Stomach (tissue), 9 donors: ENCODE measurements around the gene SGPL1. TPM values are rescaled to one million over a fixed set of nuclear protein-coding genes. Genes with fewer than 3 reads are reported as not detected.

Experiments
- DNase-seq, 2 donors: peaks; one replicate each; pipeline versions ENCODE4 v3.0.0 to v3.0.0-alpha.2; 2013 to 2019
- H3K27ac ChIP-seq, 5 donors: fragments of 200-600 bp in 4 of 5; sonication (generic) in 4 of 5; one replicate each; pipeline ENCODE4 v1.5.1; 2013 to 2019; ENCODE audit warnings: mild to moderate bottlenecking in 1 of 5, moderate library complexity in 1 of 5
- H3K27me3 ChIP-seq, 3 donors: fragments of 200-600 bp; sonication (generic); one replicate each; pipeline ENCODE4 v1.5.1; 2017 to 2019; ENCODE audit warnings: mixed run types in 1 of 3
- H3K36me3 ChIP-seq, 4 donors: fragments of 200-600 bp; sonication (generic); 1 replicate in 3 of 4; 2 replicates in 1 of 4; pipeline ENCODE4 v1.5.1; 2016 to 2019
- H3K4me1 ChIP-seq, 4 donors: fragments of 200-600 bp; sonication (generic); one replicate each; pipeline ENCODE4 v1.5.1; 2016 to 2019
- H3K4me3 ChIP-seq, 4 donors: fragments of 200-600 bp; sonication (generic) in 3 of 4; one replicate each; pipeline ENCODE4 v1.5.1; 2016 to 2019; ENCODE audit warnings: mild to moderate bottlenecking in 1 of 4
- H3K9me3 ChIP-seq, 4 donors: fragments of 200-600 bp; sonication (generic); one replicate each; pipeline ENCODE4 v1.5.1; 2016 to 2019
- EP300 ChIP-seq: sonication (generic); formaldehyde crosslinking; IDR thresholded peaks from one replicate; pipeline ENCODE4 v1.6.1; 2017; ENCODE audit warnings: antibody characterized with exemption
- POLR2A ChIP-seq, 4 donors: fragments of 450-650 bp; IDR thresholded peaks; one replicate each; pipeline ENCODE4 v1.6.1; 2016; ENCODE audit warnings: antibody characterized with exemption in 4 of 4, control low read depth in 2 of 4, mild to moderate bottlenecking in 1 of 4, moderate library complexity in 1 of 4
- POLR2AphosphoS5 ChIP-seq, 3 donors: sonication (generic); formaldehyde crosslinking; IDR thresholded peaks; one replicate each; pipeline ENCODE4 v1.6.1; 2016; ENCODE audit warnings: antibody characterized with exemption in 3 of 3
- WGBS, 5 donors: extraction: QIAGEN DNeasy Blood & Tissue Kit in 3 of 5; methylation state at CpG; one replicate each; pipeline versions ENCODE4 v1.1.5 to v1.1.7; 2013 to 2018; 5-methylcytosine and 5-hydroxymethylcytosine counted together
- intact Hi-C: fragments of 100-400 bp; cut with DNase I; formaldehyde crosslinking; loops from one replicate; pipeline ENCODE4 v1.15.1; 2023; ENCODE audit warnings: low total_unique reads
- polyA plus RNA-seq, 3 donors: library from polyadenylated mRNA; stranded (reverse); fragments of 200-250 nt; gene quantifications; one replicate each; pipeline ENCODE4 v1.2.3, GENCODE V29; 2013
- total RNA-seq, 5 donors: library from RNA; depleted of rRNA; stranded (reverse); fragments of >200 nt; gene quantifications; one replicate each; pipeline versions ENCODE4 v1.1.0 to v1.2.3, GENCODE V29; 2014 to 2016
- TF ChIP-seq, protein P1 (sequence below), 7 experiments: fragments of 450-650 bp in 4 of 7; fragments of 200-600 bp in 3 of 7; sonication (generic) in 3 of 7; IDR thresholded peaks; one replicate each; pipeline ENCODE4 v1.5.1; 2016 to 2019; ENCODE audit warnings: antibody characterized with exemption in 7 of 7, control low read depth in 2 of 7, mild to moderate bottlenecking in 1 of 7
- donor health status: healthy with polysubstance abuse.
- donor health status: Bipolar disorder and iron deficiency.
- donor health status: healthy.

Gene SGPL1
- total and polyA plus RNA-seq, 8 donors, result 1.2 to 65.5 (median 15.6) TPM

DNA sequence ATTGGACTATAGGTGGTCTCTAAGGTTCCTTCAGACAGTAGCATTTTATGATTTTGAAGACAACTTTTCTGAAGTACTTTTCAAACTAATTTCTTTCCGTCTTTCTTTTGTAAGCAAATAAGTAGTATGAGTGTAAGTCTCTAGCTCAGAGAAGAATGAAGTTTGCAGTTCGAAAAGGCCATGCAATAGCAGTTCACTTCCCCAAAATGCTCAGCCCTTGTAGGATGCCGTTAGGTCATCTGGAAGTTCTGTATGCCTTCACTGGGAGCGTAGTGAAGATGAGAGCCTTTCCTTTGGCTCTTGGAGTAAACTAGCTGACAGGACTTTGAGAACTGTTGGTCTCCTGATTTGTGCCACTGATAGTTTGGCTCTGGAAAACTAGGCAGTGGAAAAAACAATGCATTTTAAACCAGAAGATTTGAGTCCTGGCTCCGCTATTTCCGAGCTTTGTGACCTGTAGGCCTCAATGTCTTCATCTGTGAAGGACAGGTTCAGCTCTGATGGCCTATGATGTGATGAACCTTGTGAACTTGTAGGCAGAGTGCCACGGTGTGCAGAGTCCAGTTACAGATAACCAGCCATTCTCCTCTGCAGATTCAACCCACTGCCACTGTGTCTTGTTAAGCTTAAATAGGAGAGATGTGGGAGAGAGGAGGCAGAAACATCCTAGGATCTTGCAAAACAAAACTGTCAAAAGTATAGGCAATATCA lies 18.8 kb downstream of the SGPL1 start:
- WGBS, 5 donors, result 83 to 89% (median 87%) methylated on average over 7 of the region's 7 CpGs
- intact Hi-C loops, result no loop called here
- peaks cover 0 to 9% (median 0%) of the 10 kb centered on the region in 4 donors for H3K9me3 ChIP-seq
- H3K36me3 ChIP-seq, result peaks cover 9 to 16% (median 14%) of the 10 kb centered on the region in 4 donors
- H3K27me3 ChIP-seq, result no peaks in the 10 kb centered on the region
- DNase-seq, result no peak
- TF ChIP-seq POLR2A (IDR thresholded peaks at IDR 0.05), result no peak
- TF ChIP-seq, protein P1, sequence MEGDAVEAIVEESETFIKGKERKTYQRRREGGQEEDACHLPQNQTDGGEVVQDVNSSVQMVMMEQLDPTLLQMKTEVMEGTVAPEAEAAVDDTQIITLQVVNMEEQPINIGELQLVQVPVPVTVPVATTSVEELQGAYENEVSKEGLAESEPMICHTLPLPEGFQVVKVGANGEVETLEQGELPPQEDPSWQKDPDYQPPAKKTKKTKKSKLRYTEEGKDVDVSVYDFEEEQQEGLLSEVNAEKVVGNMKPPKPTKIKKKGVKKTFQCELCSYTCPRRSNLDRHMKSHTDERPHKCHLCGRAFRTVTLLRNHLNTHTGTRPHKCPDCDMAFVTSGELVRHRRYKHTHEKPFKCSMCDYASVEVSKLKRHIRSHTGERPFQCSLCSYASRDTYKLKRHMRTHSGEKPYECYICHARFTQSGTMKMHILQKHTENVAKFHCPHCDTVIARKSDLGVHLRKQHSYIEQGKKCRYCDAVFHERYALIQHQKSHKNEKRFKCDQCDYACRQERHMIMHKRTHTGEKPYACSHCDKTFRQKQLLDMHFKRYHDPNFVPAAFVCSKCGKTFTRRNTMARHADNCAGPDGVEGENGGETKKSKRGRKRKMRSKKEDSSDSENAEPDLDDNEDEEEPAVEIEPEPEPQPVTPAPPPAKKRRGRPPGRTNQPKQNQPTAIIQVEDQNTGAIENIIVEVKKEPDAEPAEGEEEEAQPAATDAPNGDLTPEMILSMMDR (IDR thresholded peaks at IDR 0.05), result no peak
- TF ChIP-seq EP300, result no peak
- no peak for TF ChIP-seq POLR2AphosphoS5 (IDR thresholded peaks at IDR 0.05)
- H3K4me3 ChIP-seq, result no peak overlapping the region
- peaks cover 0 to 37% (median 17%) of the 10 kb centered on the region in 4 donors for H3K4me1 ChIP-seq
- no peak overlapping the region for H3K27ac ChIP-seq

DNA sequence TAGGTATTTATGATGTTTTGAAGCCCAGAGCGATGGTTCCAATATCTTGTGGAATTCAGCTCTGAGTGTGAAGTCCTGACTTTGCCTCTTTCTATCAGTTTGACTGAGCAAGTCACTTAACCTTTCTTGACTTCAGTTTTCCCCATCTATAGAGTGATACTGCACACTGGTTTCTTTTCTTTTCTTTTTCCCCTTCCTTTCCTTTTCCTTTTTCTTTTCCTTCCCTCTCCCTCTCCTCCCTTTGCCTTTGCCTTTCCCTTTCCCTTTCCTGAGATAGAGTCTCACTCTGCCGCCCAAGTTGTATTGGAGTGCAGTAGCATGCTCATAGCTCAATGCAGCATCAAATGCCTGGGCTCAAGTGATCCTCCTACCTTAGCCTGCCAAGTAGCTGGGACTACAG lies 20.6 kb downstream of the SGPL1 start:
- WGBS, 5 donors, result 88 to 98% (median 90%) methylated on average over 2 of the region's 2 CpGs
- Histone ChIP-seq H3K36me3 (peaks cover 7 to 22% (median 10%) of the 10 kb centered on the region in 4 donors), H3K4me3 (no peak overlapping the region), H3K4me1 (peaks cover 0 to 37% (median 13%) of the 10 kb centered on the region in 4 donors), H3K27ac (no peak overlapping the region), H3K27me3 (no peaks in the 10 kb centered on the region), H3K9me3 (peaks cover 0 to 9% (median 0%) of the 10 kb centered on the region in 4 donors)
- no peak for DNase-seq
- TF ChIP-seq POLR2A (IDR thresholded peaks at IDR 0.05) (no peak), EP300 (no peak), POLR2AphosphoS5 (IDR thresholded peaks at IDR 0.05) (no peak)
- TF ChIP-seq, protein P1 (IDR thresholded peaks at IDR 0.05), result no peak
- intact Hi-C loops, result no loop called here

DNA sequence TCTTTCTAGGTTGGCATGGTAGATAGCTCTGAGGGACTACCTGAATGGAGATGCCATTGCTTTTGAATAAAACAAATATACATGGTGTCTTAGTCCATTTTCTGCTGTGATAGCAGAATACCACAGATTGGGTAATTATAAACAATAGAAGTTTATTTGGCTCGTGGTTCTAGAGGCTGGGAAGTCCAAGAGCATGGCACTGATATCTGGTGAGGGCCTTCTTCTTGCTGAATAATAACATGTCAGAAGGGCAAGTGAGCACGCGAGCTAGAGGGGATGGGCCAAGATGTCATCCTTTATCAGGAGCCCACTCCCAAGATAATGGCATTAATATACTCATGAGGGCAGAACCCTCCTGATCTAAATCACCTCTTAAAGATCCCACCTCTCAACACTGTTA lies 21.9 kb downstream of the SGPL1 start:
- 92 to 97% (median 95%) methylated on average over 3 of the region's 3 CpGs for WGBS, 5 donors
- no peaks in the 10 kb centered on the region for H3K27me3 ChIP-seq
- intact Hi-C loops, result no loop called here

DNA sequence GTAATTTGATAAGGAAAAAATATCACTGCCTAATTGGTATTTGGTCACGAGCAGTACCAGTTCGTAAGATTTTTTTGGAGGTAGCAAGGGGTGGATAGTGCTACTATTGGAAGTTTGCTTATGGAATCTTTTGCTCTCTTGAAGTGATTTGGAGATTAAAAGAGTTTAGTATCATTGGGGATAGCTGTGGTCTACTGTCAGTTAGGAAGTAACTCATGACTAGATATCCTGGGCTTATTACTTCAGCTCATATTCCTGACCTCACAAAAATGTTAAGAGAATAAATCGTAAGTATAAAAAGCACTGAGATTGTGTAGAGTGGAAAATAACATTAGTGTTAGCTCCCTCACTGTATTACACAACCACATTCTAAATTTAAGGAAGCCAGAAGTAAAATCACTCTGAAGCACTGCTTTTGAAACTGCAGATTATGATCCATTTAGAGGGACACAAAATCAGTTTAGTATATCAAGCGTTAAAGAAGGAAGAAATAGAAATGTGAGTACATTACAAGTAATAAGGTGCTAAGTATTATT lies 22.6 kb downstream of the SGPL1 start:
- Histone ChIP-seq H3K27me3 (no peaks in the 10 kb centered on the region), H3K9me3 (peaks cover 0 to 9% (median 0%) of the 10 kb centered on the region in 4 donors), H3K36me3 (peaks cover 7 to 22% (median 10%) of the 10 kb centered on the region in 4 donors), H3K4me3 (no peak overlapping the region), H3K27ac (no peak overlapping the region), H3K4me1 (peaks cover 0 to 27% (median 10%) of the 10 kb centered on the region in 4 donors)
- no peak for TF ChIP-seq POLR2A (IDR thresholded peaks at IDR 0.05)
- TF ChIP-seq, protein P1 (IDR thresholded peaks at IDR 0.05), result no peak
- TF ChIP-seq EP300, result no peak
- no peak for TF ChIP-seq POLR2AphosphoS5 (IDR thresholded peaks at IDR 0.05)
- WGBS, 5 donors, result 77 to 95% (median 84%) methylated on average over 4 of the region's 4 CpGs
- intact Hi-C loops, result no loop called here
- no peak for DNase-seq

More for the DNA sequence above, 21.9 kb downstream of the SGPL1 start:
- H3K4me3 ChIP-seq, result no peak overlapping the region
- TF ChIP-seq, protein P1 (IDR thresholded peaks at IDR 0.05), result no peak
- TF ChIP-seq EP300 (no peak), POLR2A (IDR thresholded peaks at IDR 0.05) (no peak), POLR2AphosphoS5 (IDR thresholded peaks at IDR 0.05) (no peak)
- DNase-seq, result no peak
- peaks cover 0 to 9% (median 0%) of the 10 kb centered on the region in 4 donors for H3K9me3 ChIP-seq
- H3K27ac ChIP-seq, result no peak overlapping the region
- peaks cover 7 to 22% (median 10%) of the 10 kb centered on the region in 4 donors for H3K36me3 ChIP-seq
- peaks cover 0 to 28% (median 10%) of the 10 kb centered on the region in 4 donors for H3K4me1 ChIP-seq
